Memory B cell (primary cell): ENCODE data around the gene MMP3.

Experiments used
- ATAC-seq: fragments of 150-1000 bp; cut with Tn5 transposase; 2 replicates; pipeline ENCODE4 v1.10.0; 2021; ENCODE audit warnings: low read depth, mild to moderate bottlenecking, moderate library complexity
- DNase-seq, 2 donors: peaks; one replicate each; pipeline ENCODE4 v3.0.0; 2022; ENCODE audit warnings: low spot score in 2 of 2
- H3K27ac Mint-ChIP-seq: one replicate; pipeline ENCODE4 v1.8.0; 2022; ENCODE audit warnings: mild to moderate bottlenecking, moderate library complexity, mixed read lengths
- H3K27me3 Mint-ChIP-seq: one replicate; pipeline ENCODE4 v1.8.0; 2022; ENCODE audit warnings: mixed read lengths
- H3K36me3 Mint-ChIP-seq: one replicate; pipeline ENCODE4 v1.8.0; 2022; ENCODE audit warnings: mild to moderate bottlenecking, mixed read lengths
- H3K4me1 Mint-ChIP-seq: one replicate; pipeline ENCODE4 v1.8.0; 2022; ENCODE audit warnings: mixed read lengths
- H3K4me3 Mint-ChIP-seq: one replicate; pipeline ENCODE4 v1.8.0; 2022; ENCODE audit warnings: mild to moderate bottlenecking, moderate library complexity, mixed read lengths
- H3K9me3 Mint-ChIP-seq: one replicate; pipeline ENCODE4 v1.8.0; 2022; ENCODE audit warnings: mixed read lengths

The MMP3 gene

GRCh38 chr11:102819491-102819890, 23.9 kb downstream of the MMP3 start:
- no peaks in the 10 kb centered on the region for H3K36me3 Mint-ChIP-seq
- no peak overlapping the region for H3K4me3 Mint-ChIP-seq
- peaks cover 3% of the 10 kb centered on the region for H3K27me3 Mint-ChIP-seq
- no peak for ATAC-seq
- DNase-seq, result no peak
- no peaks in the 10 kb centered on the region for H3K4me1 Mint-ChIP-seq
- H3K27ac Mint-ChIP-seq, result no peak overlapping the region
- H3K9me3 Mint-ChIP-seq, result peaks cover 14% of the 10 kb centered on the region

GRCh38 chr11:102813484-102813883, 29.9 kb downstream of the MMP3 start:
- no peak overlapping the region for H3K4me3 Mint-ChIP-seq

GRCh38 chr11:102812188-102812587, 31.2 kb downstream of the MMP3 start:
- DNase-seq, result no peak
- no peaks in the 10 kb centered on the region for H3K4me1 Mint-ChIP-seq
- H3K27me3 Mint-ChIP-seq, result peaks cover 7% of the 10 kb centered on the region
- H3K4me3 Mint-ChIP-seq, result no peak overlapping the region
- peaks cover 9% of the 10 kb centered on the region for H3K9me3 Mint-ChIP-seq
- H3K27ac Mint-ChIP-seq, result no peak overlapping the region
- no peak for ATAC-seq
- H3K36me3 Mint-ChIP-seq, result no peaks in the 10 kb centered on the region

More at GRCh38 chr11:102813484-102813883, 29.9 kb downstream of the MMP3 start:
- Mint-ChIP-seq H3K27ac (no peak overlapping the region), H3K4me1 (no peaks in the 10 kb centered on the region), H3K27me3 (peaks cover 9% of the 10 kb centered on the region), H3K36me3 (no peaks in the 10 kb centered on the region), H3K9me3 (peaks cover 15% of the 10 kb centered on the region)
- ATAC-seq, result no peak
- DNase-seq, result no peak

- no peak for DNase-seq
- no peak overlapping the region for H3K4me3 Mint-ChIP-seq
- no peak for ATAC-seq
Measured at GRCh38 chr11:102810950-102811660, 32.3 kb downstream of the MMP3 start.

GRCh38 chr11:102809971-102810370, 33.4 kb downstream of the MMP3 start:
- Mint-ChIP-seq H3K4me3 (no peak overlapping the region), H3K4me1 (no peaks in the 10 kb centered on the region), H3K27ac (no peak overlapping the region), H3K36me3 (no peaks in the 10 kb centered on the region), H3K27me3 (peaks cover 9% of the 10 kb centered on the region), H3K9me3 (peaks cover 2% of the 10 kb centered on the region)
- DNase-seq (no peak), ATAC-seq (no peak)

More at GRCh38 chr11:102810950-102811660, 32.3 kb downstream of the MMP3 start:
- Mint-ChIP-seq H3K27ac (no peak overlapping the region), H3K36me3 (no peaks in the 10 kb centered on the region), H3K9me3 (peaks cover 5% of the 10 kb centered on the region), H3K4me1 (no peaks in the 10 kb centered on the region), H3K27me3 (peaks cover 7% of the 10 kb centered on the region)

GRCh38 chr11:102807921-102808320, 35.5 kb downstream of the MMP3 start:
- Mint-ChIP-seq H3K27me3 (peaks cover 13% of the 10 kb centered on the region), H3K27ac (no peak overlapping the region), H3K4me1 (no peaks in the 10 kb centered on the region), H3K36me3 (no peaks in the 10 kb centered on the region), H3K9me3 (no peaks in the 10 kb centered on the region), H3K4me3 (no peak overlapping the region)
- ATAC-seq, result no peak
- no peak for DNase-seq

- Mint-ChIP-seq H3K4me1 (no peaks in the 10 kb centered on the region), H3K36me3 (no peaks in the 10 kb centered on the region), H3K4me3 (no peak overlapping the region), H3K27me3 (peaks cover 12% of the 10 kb centered on the region), H3K27ac (no peak overlapping the region), H3K9me3 (no peaks in the 10 kb centered on the region)
- no peak for DNase-seq
- no peak for ATAC-seq
Measured at GRCh38 chr11:102806296-102806695, 37.1 kb downstream of the MMP3 start.

- Mint-ChIP-seq H3K27ac (no peak overlapping the region), H3K4me1 (no peaks in the 10 kb centered on the region), H3K4me3 (no peak overlapping the region), H3K9me3 (no peaks in the 10 kb centered on the region), H3K36me3 (no peaks in the 10 kb centered on the region), H3K27me3 (peaks cover 9% of the 10 kb centered on the region)
- ATAC-seq (no peak), DNase-seq (no peak)
Measured at GRCh38 chr11:102802341-102802740, 41.1 kb downstream of the MMP3 start.

GRCh38 chr11:102800767-102801166, 42.6 kb downstream of the MMP3 start:
- H3K27ac Mint-ChIP-seq, result no peak overlapping the region
- peaks cover 9% of the 10 kb centered on the region for H3K27me3 Mint-ChIP-seq
- H3K4me3 Mint-ChIP-seq, result no peak overlapping the region
- DNase-seq (no peak), ATAC-seq (no peak)
- no peaks in the 10 kb centered on the region for H3K9me3 Mint-ChIP-seq
- H3K36me3 Mint-ChIP-seq, result no peaks in the 10 kb centered on the region
- H3K4me1 Mint-ChIP-seq, result no peaks in the 10 kb centered on the region

- H3K4me3 Mint-ChIP-seq, result no peak overlapping the region
- ATAC-seq (no peak), DNase-seq (no peak)
- H3K27me3 Mint-ChIP-seq, result peaks cover 6% of the 10 kb centered on the region
- no peaks in the 10 kb centered on the region for H3K4me1 Mint-ChIP-seq
- H3K9me3 Mint-ChIP-seq, result no peaks in the 10 kb centered on the region
- no peaks in the 10 kb centered on the region for H3K36me3 Mint-ChIP-seq
- H3K27ac Mint-ChIP-seq, result no peak overlapping the region
Measured at GRCh38 chr11:102799681-102800340, 43.6 kb downstream of the MMP3 start.

GRCh38 chr11:102798012-102798746, 45.2 kb downstream of the MMP3 start, which contains the start of gene MMP1:
Gene MMP1 (minus strand): TSS chr11:102798160. CDS start chr11:102798092, 68 bp downstream.
- DNase-seq, result no peak
- ATAC-seq, result no peak
- Mint-ChIP-seq H3K4me1 (no peaks in the 10 kb centered on the region), H3K27ac (no peak within 1 kb of the TSS), H3K4me3 (no peak within 1 kb of the TSS), H3K36me3 (no peaks in the 10 kb centered on the region), H3K27me3 (no peaks in the 10 kb centered on the region), H3K9me3 (no peaks in the 10 kb centered on the region)

- no peak overlapping the region for H3K27ac Mint-ChIP-seq
- ATAC-seq, result peak; percentile 61
Measured at GRCh38 chr11:102794382-102794781, 49.0 kb downstream of the MMP3 start.

GRCh38 chr11:102793677-102794290, 49.6 kb downstream of the MMP3 start:
- peaks cover under 1% of the 10 kb centered on the region for H3K27me3 Mint-ChIP-seq
- H3K27ac Mint-ChIP-seq, result no peak overlapping the region
- ATAC-seq, result no peak
- no peaks in the 10 kb centered on the region for H3K4me1 Mint-ChIP-seq
- no peak for DNase-seq
- no peaks in the 10 kb centered on the region for H3K9me3 Mint-ChIP-seq
- no peaks in the 10 kb centered on the region for H3K36me3 Mint-ChIP-seq
- H3K4me3 Mint-ChIP-seq, result no peak overlapping the region

More at GRCh38 chr11:102794382-102794781, 49.0 kb downstream of the MMP3 start:
- Mint-ChIP-seq H3K9me3 (no peaks in the 10 kb centered on the region), H3K4me1 (no peaks in the 10 kb centered on the region), H3K27me3 (no peaks in the 10 kb centered on the region), H3K36me3 (no peaks in the 10 kb centered on the region), H3K4me3 (no peak overlapping the region)
- DNase-seq, result no peak

GRCh38 chr11:102792604-102793003, 50.8 kb downstream of the MMP3 start:
- H3K9me3 Mint-ChIP-seq, result no peaks in the 10 kb centered on the region
- H3K4me1 Mint-ChIP-seq, result no peaks in the 10 kb centered on the region
- no peak for DNase-seq
- H3K27ac Mint-ChIP-seq, result no peak overlapping the region
- no peak overlapping the region for H3K4me3 Mint-ChIP-seq
- ATAC-seq, result no peak
- H3K36me3 Mint-ChIP-seq, result no peaks in the 10 kb centered on the region
- peaks cover 2% of the 10 kb centered on the region for H3K27me3 Mint-ChIP-seq
